Esophagus muscularis mucosa (tissue), 4 donors: ENCODE data around the gene ZFP2. TPM values are rescaled to one million over a fixed set of nuclear protein-coding genes. Genes with fewer than 3 reads are reported as not detected.
A peak's percentile ranks its signal among the peaks of the same experiment; 100 is the strongest.

Experiments
- DNase-seq: peaks from one replicate; pipeline ENCODE4 v3.0.0-alpha.2; 2017; ENCODE audit errors: extremely low spot score
- H3K27ac ChIP-seq, 4 donors: fragments of 200-600 bp; sonication (generic); replicated peaks in 1 of 4; 1 replicate in 3 of 4; 2 replicates in 1 of 4; pipeline ENCODE4 v1.5.1; 2016 to 2019; ENCODE audit warnings: mild to moderate bottlenecking in 1 of 4
- H3K27me3 ChIP-seq, 4 donors: fragments of 200-600 bp; sonication (generic); one replicate each; pipeline versions ENCODE4 v1.5.1 to v1.6.0; 2016 to 2019
- H3K36me3 ChIP-seq, 4 donors: fragments of 200-600 bp; sonication (generic); one replicate each; pipeline ENCODE4 v1.5.1; 2016 to 2019
- H3K4me1 ChIP-seq, 4 donors: fragments of 200-600 bp; sonication (generic); one replicate each; pipeline ENCODE4 v1.5.1; 2016 to 2019
- H3K4me3 ChIP-seq, 4 donors: fragments of 200-600 bp; sonication (generic); 1 replicate in 2 of 4; 2 replicates in 2 of 4; pipeline ENCODE4 v1.5.1; 2016 to 2019; ENCODE audit warnings: mild to moderate bottlenecking in 4 of 4, moderate library complexity in 1 of 4
- H3K9me3 ChIP-seq, 4 donors: fragments of 200-600 bp; sonication (generic); 1 replicate in 3 of 4; 2 replicates in 1 of 4; pipeline ENCODE4 v1.5.1; 2016 to 2019
- EP300 ChIP-seq: sonication (generic); formaldehyde crosslinking; IDR thresholded peaks from one replicate; pipeline ENCODE4 v1.6.1; 2017; ENCODE audit warnings: antibody characterized with exemption
- POLR2A ChIP-seq: fragments of 450-650 bp; IDR thresholded peaks from one replicate; pipeline ENCODE4 v1.6.1; 2017; ENCODE audit warnings: antibody characterized with exemption, moderate library complexity, mild to moderate bottlenecking, low read depth
- POLR2AphosphoS5 ChIP-seq, 2 donors: sonication (generic); formaldehyde crosslinking; IDR thresholded peaks; one replicate each; pipeline ENCODE4 v1.6.1; 2017; ENCODE audit warnings: antibody characterized with exemption in 2 of 2
- WGBS: methylation state at CpG from one replicate; pipeline ENCODE4 v1.1.5; 2018; 5-methylcytosine and 5-hydroxymethylcytosine counted together
- intact Hi-C: fragments of 100-400 bp; cut with DNase I; formaldehyde crosslinking; loops from one replicate; pipeline ENCODE4 v1.15.1; 2023
- total RNA-seq, 4 donors: library from RNA; depleted of rRNA; stranded (reverse); fragments of >200 nt; gene quantifications; one replicate each; pipeline versions ENCODE4 v1.1.0 to v1.2.1, GENCODE V29; 2016
- TF ChIP-seq, protein P1 (sequence below), 3 experiments: fragments of 200-600 bp in 2 of 3; fragments of 450-650 bp in 1 of 3; sonication (generic) in 2 of 3; IDR thresholded peaks; one replicate each; pipeline ENCODE4 v1.5.1; 2017 to 2019; ENCODE audit warnings: antibody characterized with exemption in 3 of 3, mild to moderate bottlenecking in 2 of 3, moderate library complexity in 1 of 3

The ZFP2 gene
- total RNA-seq, 4 donors from 2014 or later: 2.1 to 4.0 (median 2.8) TPM

DNA sequence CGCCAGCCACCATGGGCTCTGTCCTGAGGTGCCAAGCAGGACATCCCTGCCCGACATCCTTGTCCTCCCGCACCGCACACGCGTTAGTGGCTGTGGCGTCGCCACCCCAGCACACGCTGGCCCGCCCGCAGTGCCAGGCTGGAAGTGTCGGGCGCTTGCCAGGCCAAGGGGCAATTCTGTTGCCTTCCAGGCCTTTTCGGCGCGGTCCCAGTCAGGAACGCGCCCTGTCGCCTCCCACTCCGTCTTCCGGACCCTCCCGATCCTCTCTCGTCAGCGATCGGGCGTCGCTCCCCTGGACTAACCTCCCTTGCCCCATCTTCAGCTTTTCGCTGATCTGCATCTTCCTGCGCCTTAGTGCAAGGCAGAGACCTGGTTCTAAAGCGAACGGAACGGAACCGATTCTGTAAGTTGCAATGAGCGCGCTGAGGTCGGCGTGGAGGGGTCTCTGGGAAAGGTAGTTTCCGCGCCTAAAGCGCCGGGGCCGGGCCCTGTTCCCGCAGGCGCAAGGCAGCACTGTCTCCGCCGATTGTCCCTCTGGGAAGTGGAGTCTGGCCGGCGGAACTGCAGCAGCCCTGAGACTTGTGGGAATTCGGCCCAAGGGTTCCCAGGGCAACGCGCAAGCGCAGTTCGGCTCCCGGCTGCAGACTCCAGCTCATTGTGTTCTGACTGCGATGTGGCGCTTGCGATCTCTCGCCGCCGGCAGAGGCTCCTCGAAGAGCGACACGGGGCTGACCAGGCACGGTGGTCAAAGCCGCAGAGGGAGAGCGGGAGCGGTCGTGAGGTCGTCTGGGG is 45.1 kb downstream of the ZFP2 start, which contains the start of gene ZNF454:
TSS of gene ZNF454 (plus strand) at position 630 of the 792 bp plus-strand sequence. CDS start 1,594 bp downstream, outside the sequence.
- Histone ChIP-seq H3K4me3 (peak within 1 kb of the TSS; percentile 66 to 83 (median 76)), H3K4me1 (peaks cover 9 to 24% (median 11%) of the 10 kb centered on the region in 4 donors), H3K9me3 (peaks cover 0 to 49% (median 37%) of the 10 kb centered on the region in 4 donors), H3K36me3 (peaks cover 0 to 17% (median 7%) of the 10 kb centered on the region in 4 donors), H3K27ac (peak within 1 kb of the TSS; percentile 77 to 88 (median 86)), H3K27me3 (no peaks in the 10 kb centered on the region)
- under 1% methylated on average over 35 of the region's 69 CpGs for WGBS
- peak; percentile 96 for DNase-seq
- intact Hi-C loops: loop anchor here (5.0 to 10.0 kb wide), 4 partner anchors 43 to 206 kb away; partner anchors contain the start of genes ZFP2, ZNF354A and ZNF879
- TF ChIP-seq POLR2A (no peak), POLR2AphosphoS5 (IDR thresholded peaks at IDR 0.05) (peak; percentile 70 to 85)
- TF ChIP-seq, protein P1, sequence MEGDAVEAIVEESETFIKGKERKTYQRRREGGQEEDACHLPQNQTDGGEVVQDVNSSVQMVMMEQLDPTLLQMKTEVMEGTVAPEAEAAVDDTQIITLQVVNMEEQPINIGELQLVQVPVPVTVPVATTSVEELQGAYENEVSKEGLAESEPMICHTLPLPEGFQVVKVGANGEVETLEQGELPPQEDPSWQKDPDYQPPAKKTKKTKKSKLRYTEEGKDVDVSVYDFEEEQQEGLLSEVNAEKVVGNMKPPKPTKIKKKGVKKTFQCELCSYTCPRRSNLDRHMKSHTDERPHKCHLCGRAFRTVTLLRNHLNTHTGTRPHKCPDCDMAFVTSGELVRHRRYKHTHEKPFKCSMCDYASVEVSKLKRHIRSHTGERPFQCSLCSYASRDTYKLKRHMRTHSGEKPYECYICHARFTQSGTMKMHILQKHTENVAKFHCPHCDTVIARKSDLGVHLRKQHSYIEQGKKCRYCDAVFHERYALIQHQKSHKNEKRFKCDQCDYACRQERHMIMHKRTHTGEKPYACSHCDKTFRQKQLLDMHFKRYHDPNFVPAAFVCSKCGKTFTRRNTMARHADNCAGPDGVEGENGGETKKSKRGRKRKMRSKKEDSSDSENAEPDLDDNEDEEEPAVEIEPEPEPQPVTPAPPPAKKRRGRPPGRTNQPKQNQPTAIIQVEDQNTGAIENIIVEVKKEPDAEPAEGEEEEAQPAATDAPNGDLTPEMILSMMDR (IDR thresholded peaks at IDR 0.05): peak in 1 of 3 experiments; percentile 19

DNA sequence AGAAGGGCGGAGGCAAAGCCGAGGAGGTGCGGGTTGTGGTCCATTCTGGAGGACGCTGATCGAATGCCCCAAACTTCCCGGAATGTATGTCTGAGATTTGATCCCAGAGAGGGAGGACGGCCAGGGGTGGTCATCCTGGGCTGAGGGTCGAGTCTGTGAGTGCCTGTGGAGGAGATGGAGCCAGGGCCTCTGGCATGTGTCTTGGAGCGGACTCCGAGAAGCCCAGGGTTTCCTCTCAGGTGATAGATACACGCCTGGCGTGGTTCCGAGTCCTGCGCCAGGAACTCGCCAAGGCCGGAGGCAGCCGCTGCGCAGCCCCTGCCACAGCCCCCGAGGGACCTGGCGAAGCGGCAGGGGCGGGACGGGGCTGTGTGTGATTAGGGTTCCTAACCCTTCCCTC is 45.6 kb downstream of the ZFP2 start:
- peak overlapping the region; percentile 77 to 88 (median 86) for H3K27ac ChIP-seq
- TF ChIP-seq, protein P1 (IDR thresholded peaks at IDR 0.05): no peak
- no peak for TF ChIP-seq POLR2AphosphoS5 (IDR thresholded peaks at IDR 0.05)
- no peak for TF ChIP-seq POLR2A
- no peak for TF ChIP-seq EP300
- H3K4me3 ChIP-seq: peak overlapping the region; percentile 66 to 83 (median 76)
- 0% methylated on average over 2 of the region's 23 CpGs for WGBS
- intact Hi-C loops: loop anchor here (5.0 to 10.0 kb wide), 4 partner anchors 44 to 207 kb away; partner anchors contain the start of genes ZFP2, ZNF354A and ZNF879
- peaks cover 0 to 23% (median 13%) of the 10 kb centered on the region in 4 donors for H3K36me3 ChIP-seq
- peaks cover 0 to 43% (median 34%) of the 10 kb centered on the region in 4 donors for H3K9me3 ChIP-seq
- DNase-seq: no peak
- H3K27me3 ChIP-seq: no peaks in the 10 kb centered on the region
- peaks cover 9 to 24% (median 11%) of the 10 kb centered on the region in 4 donors for H3K4me1 ChIP-seq

DNA sequence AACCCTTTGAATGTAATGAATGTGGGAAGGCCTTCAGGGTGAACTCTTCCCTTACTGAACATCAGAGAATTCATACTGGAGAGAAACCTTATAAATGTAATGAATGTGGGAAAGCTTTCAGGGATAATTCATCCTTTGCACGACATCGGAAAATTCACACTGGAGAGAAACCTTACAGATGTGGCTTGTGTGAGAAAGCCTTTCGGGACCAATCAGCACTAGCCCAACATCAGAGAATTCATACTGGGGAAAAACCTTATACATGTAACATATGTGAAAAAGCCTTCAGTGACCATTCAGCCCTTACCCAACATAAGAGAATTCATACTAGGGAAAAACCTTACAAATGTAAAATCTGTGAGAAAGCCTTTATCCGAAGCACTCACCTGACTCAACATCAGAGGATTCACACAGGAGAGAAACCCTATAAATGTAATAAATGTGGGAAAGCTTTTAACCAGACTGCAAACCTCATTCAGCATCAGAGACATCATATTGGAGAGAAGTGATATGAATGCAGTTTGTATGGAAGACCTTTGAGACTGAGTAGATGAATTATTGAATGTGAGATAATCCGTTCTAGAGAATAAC is 69.8 kb downstream of the ZFP2 start:
- intact Hi-C loops: no loop called here
- H3K4me1 ChIP-seq: no peaks in the 10 kb centered on the region
- peaks cover 17 to 100% (median 95%) of the 10 kb centered on the region in 4 donors for H3K9me3 ChIP-seq
- no peaks in the 10 kb centered on the region for H3K27me3 ChIP-seq
- no peak overlapping the region for H3K27ac ChIP-seq
- no peak overlapping the region for H3K4me3 ChIP-seq
- peaks cover 14 to 55% (median 49%) of the 10 kb centered on the region in 4 donors for H3K36me3 ChIP-seq
- WGBS: 96% methylated on average over 5 of the region's 5 CpGs
- TF ChIP-seq EP300 (no peak), POLR2A (no peak), POLR2AphosphoS5 (IDR thresholded peaks at IDR 0.05) (no peak)
- TF ChIP-seq, protein P1 (IDR thresholded peaks at IDR 0.05): no peak
- DNase-seq: no peak

DNA sequence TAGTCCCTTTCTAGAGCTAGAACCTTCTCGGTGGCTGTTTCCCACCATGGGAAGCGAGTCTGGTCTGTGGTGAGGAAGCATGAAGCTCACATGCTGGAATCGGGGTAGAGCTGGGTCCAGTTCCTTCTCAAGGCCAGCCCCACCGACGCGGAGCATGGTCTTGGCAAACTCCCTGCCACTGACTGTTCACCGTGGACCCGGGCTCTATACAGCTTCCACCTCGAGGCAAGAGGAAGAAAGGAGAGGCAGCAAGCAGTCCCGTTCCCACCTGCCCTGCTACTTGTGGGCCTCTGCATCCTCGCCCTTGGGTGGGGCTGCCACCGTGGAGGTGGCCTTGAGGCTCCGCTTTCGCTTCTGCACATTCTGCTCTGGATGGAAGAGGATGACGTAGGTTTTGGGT is 85.7 kb downstream of the ZFP2 start:
- Histone ChIP-seq H3K36me3 (peaks cover 0 to 27% (median 2%) of the 10 kb centered on the region in 4 donors), H3K9me3 (peaks cover 0 to 95% (median 84%) of the 10 kb centered on the region in 4 donors), H3K27me3 (no peaks in the 10 kb centered on the region), H3K4me1 (no peaks in the 10 kb centered on the region), H3K27ac (no peak overlapping the region), H3K4me3 (no peak overlapping the region)
- intact Hi-C loops: no loop called here
- WGBS: 98% methylated on average over 15 of the region's 15 CpGs
- TF ChIP-seq POLR2A (no peak), EP300 (no peak), POLR2AphosphoS5 (IDR thresholded peaks at IDR 0.05) (no peak)
- TF ChIP-seq, protein P1 (IDR thresholded peaks at IDR 0.05): no peak
- DNase-seq: no peak

Other genes with a start within 250 kb of the ZFP2 start
- 10 to 100 TPM; 14.7 to 21.2 (median 17.0) TPM for gene ZNF354A, start 165.3 kb upstream of the ZFP2 start, total RNA-seq
- 10 to 100 TPM in 3 of 4 donors, 1 to 10 TPM in 1; 9.8 to 18.8 (median 15.4) TPM for gene ZNF354B, start 36.0 kb upstream of the ZFP2 start, total RNA-seq
- gene ZNF454, start 45.3 kb downstream of the ZFP2 start, total RNA-seq: 1 to 10 TPM; 2.3 to 4.8 (median 4.2) TPM
- gene GRM6, start 99.4 kb downstream of the ZFP2 start, total RNA-seq: not detected
- gene ZNF879, start 127.9 kb downstream of the ZFP2 start, total RNA-seq: 1 to 10 TPM; 4.3 to 6.4 (median 4.8) TPM
- 1 to 10 TPM; 5.0 to 7.9 (median 6.3) TPM for gene ZNF354C, start 164.5 kb downstream of the ZFP2 start, total RNA-seq